DOHH2 (cell line): Measurements from ENCODE around the gene HVCN1.

Experiments
- H3F3A ChIP-seq: fragments of 200-600 bp; sonication (generic), shearing (Covaris generic); 2 replicates; pipeline ENCODE4 v1.6.0; 2016; ENCODE audit warnings: antibody characterized with exemption, mild to moderate bottlenecking; ENCODE audit not compliant: control insufficient read depth, insufficient read depth
- H3K27ac ChIP-seq: fragments of 200-600 bp; sonication (generic); 2 replicates; pipeline ENCODE4 v1.5.1; 2014; ENCODE audit warnings: low read depth, mild to moderate bottlenecking, low read length, moderate library complexity
- H3K27me3 ChIP-seq: fragments of 200-600 bp; sonication (generic); 2 replicates; pipeline ENCODE4 v1.6.1; 2014; ENCODE audit warnings: mild to moderate bottlenecking, low read length, mixed read lengths; ENCODE audit not compliant: control insufficient read depth
- H3K36me3 ChIP-seq: fragments of 200-600 bp; sonication (generic); 2 replicates; pipeline ENCODE4 v1.6.1; 2014; ENCODE audit warnings: mild to moderate bottlenecking, low read length, moderate library complexity, mixed read lengths; ENCODE audit not compliant: control insufficient read depth
- H3K4me1 ChIP-seq: fragments of 200-600 bp; sonication (generic); 2 replicates; pipeline ENCODE4 v1.6.1; 2014; ENCODE audit warnings: mild to moderate bottlenecking, low read length, mixed read lengths; ENCODE audit not compliant: control insufficient read depth
- H3K4me2 ChIP-seq: fragments of 200-600 bp; sonication (generic); 2 replicates; pipeline ENCODE4 v1.6.0; 2014; ENCODE audit warnings: mild to moderate bottlenecking, low read length, moderate library complexity
- H3K4me3 ChIP-seq: fragments of 200-600 bp; sonication (generic); 2 replicates; pipeline ENCODE4 v1.5.1; 2014; ENCODE audit warnings: mild to moderate bottlenecking, low read length, mixed read lengths
- H3K79me2 ChIP-seq: fragments of 200-600 bp; sonication (generic); 2 replicates; pipeline ENCODE4 v1.6.1; 2014; ENCODE audit warnings: mild to moderate bottlenecking, low read length, mixed read lengths; ENCODE audit not compliant: control insufficient read depth
- H3K9me2 ChIP-seq: fragments of 200-600 bp; sonication (generic); replicated peaks from 2 replicates; pipeline ENCODE4 v1.6.1; 2014; ENCODE audit warnings: mild to moderate bottlenecking, low read length, mixed read lengths; ENCODE audit not compliant: control insufficient read depth
- H3K9me3 ChIP-seq: fragments of 200-600 bp; sonication (generic); 2 replicates; pipeline ENCODE4 v1.6.1; 2014; ENCODE audit warnings: antibody characterized with exemption, low read length, mixed read lengths; ENCODE audit not compliant: control insufficient read depth, insufficient read depth
- H4K20me1 ChIP-seq: fragments of 200-600 bp; sonication (generic); 2 replicates; pipeline ENCODE4 v1.6.0; 2014; ENCODE audit warnings: low read depth, mild to moderate bottlenecking, antibody characterized with exemption, low read length, moderate library complexity; ENCODE audit not compliant: control insufficient read depth, insufficient read depth
- EZH2phosphoT487 ChIP-seq: fragments of 200-600 bp; sonication (generic); IDR thresholded peaks from 2 replicates; pipeline ENCODE4 v1.6.1; 2017; ENCODE audit warnings: borderline replicate concordance, mild to moderate bottlenecking, antibody characterized with exemption, low read length, moderate library complexity, mixed read lengths
- TF ChIP-seq, protein P1 (sequence below): fragments of 200-600 bp; sonication (generic); IDR thresholded peaks from one replicate; pipeline ENCODE4 v1.5.1; 2014; ENCODE audit warnings: antibody characterized with exemption, mild to moderate bottlenecking, low read depth, low read length; ENCODE audit not compliant: poor library complexity, severe bottlenecking

HVCN1 gene

DNA sequence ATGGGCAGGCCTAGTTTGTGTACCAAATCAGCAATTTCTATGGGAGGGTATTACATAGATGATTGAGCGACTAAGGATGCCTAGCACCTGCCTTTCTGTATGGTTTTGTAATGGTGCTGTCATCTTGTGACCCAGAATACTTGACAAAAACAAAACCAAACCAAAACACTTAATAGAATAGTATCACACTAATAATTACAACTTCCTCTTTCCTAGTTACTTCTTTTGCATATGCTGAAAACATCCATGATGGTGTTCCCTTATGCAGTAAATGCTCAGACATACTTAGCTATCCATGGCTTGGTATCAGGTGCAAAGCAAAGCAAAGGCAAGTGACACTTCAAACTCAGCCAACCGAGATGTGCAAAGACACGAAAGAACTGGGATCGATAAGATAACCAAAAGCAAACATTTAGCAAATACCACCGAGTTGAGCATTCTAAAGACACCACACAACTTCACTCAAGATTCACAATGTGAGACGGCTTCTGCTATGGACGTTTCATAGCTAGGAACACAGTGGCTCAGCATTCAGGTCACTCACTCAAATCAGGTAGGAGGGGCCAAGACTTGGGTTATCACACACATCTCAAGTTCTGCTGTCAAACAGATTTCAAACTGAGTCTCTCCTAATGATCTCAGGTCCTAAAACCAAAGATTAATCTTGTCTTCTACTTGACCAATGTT lies 29.4 kb upstream of the HVCN1 start:
- no peaks in the 10 kb centered on the region for H3K27me3 ChIP-seq
- peaks cover 72% of the 10 kb centered on the region for H3K36me3 ChIP-seq
- H3K79me2 ChIP-seq: peaks cover 30% of the 10 kb centered on the region
- H3K4me3 ChIP-seq: peak overlapping the region; percentile 14
- peaks cover 51% of the 10 kb centered on the region for H3K4me1 ChIP-seq
- no peaks in the 10 kb centered on the region for H3K9me2 ChIP-seq
- H3K9me3 ChIP-seq: no peaks in the 10 kb centered on the region
- peak overlapping the region; percentile 64 for H3K27ac ChIP-seq
- H4K20me1 ChIP-seq: peaks cover 22% of the 10 kb centered on the region
- TF ChIP-seq, protein P1, sequence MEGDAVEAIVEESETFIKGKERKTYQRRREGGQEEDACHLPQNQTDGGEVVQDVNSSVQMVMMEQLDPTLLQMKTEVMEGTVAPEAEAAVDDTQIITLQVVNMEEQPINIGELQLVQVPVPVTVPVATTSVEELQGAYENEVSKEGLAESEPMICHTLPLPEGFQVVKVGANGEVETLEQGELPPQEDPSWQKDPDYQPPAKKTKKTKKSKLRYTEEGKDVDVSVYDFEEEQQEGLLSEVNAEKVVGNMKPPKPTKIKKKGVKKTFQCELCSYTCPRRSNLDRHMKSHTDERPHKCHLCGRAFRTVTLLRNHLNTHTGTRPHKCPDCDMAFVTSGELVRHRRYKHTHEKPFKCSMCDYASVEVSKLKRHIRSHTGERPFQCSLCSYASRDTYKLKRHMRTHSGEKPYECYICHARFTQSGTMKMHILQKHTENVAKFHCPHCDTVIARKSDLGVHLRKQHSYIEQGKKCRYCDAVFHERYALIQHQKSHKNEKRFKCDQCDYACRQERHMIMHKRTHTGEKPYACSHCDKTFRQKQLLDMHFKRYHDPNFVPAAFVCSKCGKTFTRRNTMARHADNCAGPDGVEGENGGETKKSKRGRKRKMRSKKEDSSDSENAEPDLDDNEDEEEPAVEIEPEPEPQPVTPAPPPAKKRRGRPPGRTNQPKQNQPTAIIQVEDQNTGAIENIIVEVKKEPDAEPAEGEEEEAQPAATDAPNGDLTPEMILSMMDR: no peak
- no peak for TF ChIP-seq EZH2phosphoT487
- peaks cover 55% of the 10 kb centered on the region for H3F3A ChIP-seq
- peak overlapping the region; percentile 49 for H3K4me2 ChIP-seq

DNA sequence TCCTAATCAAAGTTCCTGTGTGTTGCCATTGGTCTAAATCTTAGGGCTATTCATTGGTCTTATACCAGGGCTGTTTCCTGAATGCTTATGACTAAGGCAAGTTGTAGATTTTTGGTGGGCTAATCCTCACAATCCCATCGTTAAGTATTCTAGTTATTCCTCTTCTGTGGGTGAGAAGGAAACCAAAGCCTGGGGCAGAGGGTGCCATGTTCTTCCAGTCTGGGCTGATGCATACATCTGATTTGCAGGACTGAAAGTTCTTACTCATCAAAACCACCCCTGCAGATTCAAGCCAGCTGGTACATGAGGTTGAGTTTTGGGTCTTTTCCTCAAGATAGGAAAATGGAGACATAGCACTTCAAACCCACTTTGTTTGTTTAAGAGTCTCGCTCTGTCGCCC lies 28.1 kb upstream of the HVCN1 start:
- no peaks in the 10 kb centered on the region for H3K9me2 ChIP-seq
- H3F3A ChIP-seq: peaks cover 50% of the 10 kb centered on the region
- H4K20me1 ChIP-seq: peaks cover 20% of the 10 kb centered on the region
- H3K4me2 ChIP-seq: no peak overlapping the region
- peaks cover 50% of the 10 kb centered on the region for H3K4me1 ChIP-seq
- peaks cover 59% of the 10 kb centered on the region for H3K36me3 ChIP-seq
- no peaks in the 10 kb centered on the region for H3K27me3 ChIP-seq
- peaks cover 24% of the 10 kb centered on the region for H3K79me2 ChIP-seq
- H3K27ac ChIP-seq: no peak overlapping the region
- no peaks in the 10 kb centered on the region for H3K9me3 ChIP-seq
- no peak overlapping the region for H3K4me3 ChIP-seq
- TF ChIP-seq, protein P1: no peak
- TF ChIP-seq EZH2phosphoT487: no peak

- peaks cover 5% of the 10 kb centered on the region; the same call in 1 of the 2 replicates for H3K36me3 ChIP-seq
- peaks cover 5% of the 10 kb centered on the region for H3F3A ChIP-seq
- H3K79me2 ChIP-seq: no peaks in the 10 kb centered on the region
- no peaks in the 10 kb centered on the region for H4K20me1 ChIP-seq
- H3K9me2 ChIP-seq: no peaks in the 10 kb centered on the region
- H3K9me3 ChIP-seq: no peaks in the 10 kb centered on the region
- no peaks in the 10 kb centered on the region for H3K27me3 ChIP-seq
- no peak overlapping the region for H3K4me2 ChIP-seq
- no peak overlapping the region for H3K4me3 ChIP-seq
- H3K4me1 ChIP-seq: peaks cover 25% of the 10 kb centered on the region
- H3K27ac ChIP-seq: no peak overlapping the region
- TF ChIP-seq, protein P1: no peak
- no peak for TF ChIP-seq EZH2phosphoT487
Observed at GRCh38 chr12:110708917-110709316, 20.0 kb upstream of the HVCN1 start.
